Liver (tissue), 9 donors: ENCODE measurements around the gene HERC5. TPM values are rescaled to one million over a fixed set of nuclear protein-coding genes. Genes with fewer than 3 reads are reported as not detected.

ENCODE experiments used
- DNase-seq: peaks from one replicate; pipeline ENCODE4 v3.0.0-alpha.2; 2017; ENCODE audit warnings: low spot score
- H3K27ac ChIP-seq, 2 donors: one replicate each; pipeline ENCODE4 v1.7.0; 2013; ENCODE audit warnings: inconsistent platforms in 2 of 2, low read length in 2 of 2, control low read depth in 1 of 2, low read depth in 1 of 2, mild to moderate bottlenecking in 1 of 2
- H3K27me3 ChIP-seq, 4 donors: one replicate each; pipeline versions ENCODE4 v1.6.1 to v1.7.0; 2013; ENCODE audit warnings: low read length in 3 of 4, inconsistent platforms in 1 of 4, mild to moderate bottlenecking in 1 of 4, moderate library complexity in 1 of 4; ENCODE audit not compliant: control insufficient read depth in 4 of 4, insufficient read depth in 4 of 4
- H3K36me3 ChIP-seq, 4 donors: one replicate each; pipeline versions ENCODE4 v1.6.1 to v1.7.0; 2013; ENCODE audit warnings: low read length in 3 of 4, mild to moderate bottlenecking in 3 of 4, low read depth in 1 of 4, moderate library complexity in 1 of 4; ENCODE audit not compliant: control insufficient read depth in 4 of 4, insufficient read depth in 3 of 4
- H3K4me1 ChIP-seq, 4 donors: one replicate each; pipeline versions ENCODE4 v1.6.1 to v1.7.0; 2013; ENCODE audit warnings: low read length in 3 of 4, mild to moderate bottlenecking in 3 of 4, moderate library complexity in 1 of 4; ENCODE audit not compliant: control insufficient read depth in 4 of 4, insufficient read depth in 4 of 4
- H3K4me3 ChIP-seq, 3 donors: one replicate each; pipeline versions ENCODE4 v1.6.1 to v1.7.0; 2013; ENCODE audit warnings: low read length in 3 of 3, control low read depth in 1 of 3, low read depth in 1 of 3, mild to moderate bottlenecking in 1 of 3
- H3K9ac ChIP-seq, 2 donors: one replicate each; pipeline ENCODE4 v1.7.0; 2013; ENCODE audit warnings: low read length in 2 of 2, mild to moderate bottlenecking in 2 of 2, moderate library complexity in 2 of 2, control low read depth in 1 of 2, low read depth in 1 of 2
- H3K9me3 ChIP-seq, 4 donors: one replicate each; pipeline versions ENCODE4 v1.6.1 to v1.7.0; 2013; ENCODE audit warnings: low read length in 3 of 4; ENCODE audit not compliant: control insufficient read depth in 4 of 4
- ATF3 ChIP-seq: IDR thresholded peaks from 2 replicates; pipeline ENCODE4 v1.6.1; 2016; ENCODE audit warnings: antibody characterized with exemption
- EGR1 ChIP-seq, 2 donors: IDR thresholded peaks; 2 replicates each; pipeline ENCODE4 v1.6.1; 2016 to 2018; ENCODE audit warnings: antibody characterized with exemption in 2 of 2, low read depth in 2 of 2
- FOXA1 ChIP-seq: IDR thresholded peaks from 2 replicates; pipeline ENCODE4 v1.6.1; 2016; ENCODE audit warnings: antibody characterized with exemption
- FOXA2 ChIP-seq: IDR thresholded peaks from 2 replicates; pipeline ENCODE4 v1.6.1; 2016; ENCODE audit warnings: antibody characterized with exemption
- GABPA ChIP-seq, 2 donors: IDR thresholded peaks in 1 of 2; conservative IDR thresholded peaks in 1 of 2; 2 replicates each; pipeline ENCODE4 v1.6.1; 2016; ENCODE audit warnings: antibody characterized with exemption in 2 of 2, mild to moderate bottlenecking in 1 of 2, moderate library complexity in 1 of 2
- HNF4A ChIP-seq, 2 donors: conservative IDR thresholded peaks; 2 replicates each; pipeline ENCODE4 v1.6.1; 2016; ENCODE audit warnings: antibody characterized with exemption in 2 of 2, mild to moderate bottlenecking in 2 of 2
- HNF4G ChIP-seq: IDR thresholded peaks from 2 replicates; pipeline ENCODE4 v1.6.1; 2016; ENCODE audit warnings: antibody characterized with exemption
- JUND ChIP-seq, 2 donors: IDR thresholded peaks; 2 replicates each; pipeline ENCODE4 v1.6.1; 2016; ENCODE audit warnings: antibody characterized with exemption in 2 of 2
- MAX ChIP-seq: IDR thresholded peaks from 2 replicates; pipeline ENCODE4 v1.6.1; 2016; ENCODE audit warnings: antibody characterized with exemption
- NR2F2 ChIP-seq: IDR thresholded peaks from 2 replicates; pipeline ENCODE4 v1.6.1; 2016; ENCODE audit warnings: antibody characterized with exemption
- RAD21 ChIP-seq, 2 donors: IDR thresholded peaks; 2 replicates each; pipeline ENCODE4 v1.6.1; 2016; ENCODE audit warnings: antibody characterized with exemption in 2 of 2, mild to moderate bottlenecking in 2 of 2
- RXRA ChIP-seq, 2 donors: IDR thresholded peaks; 2 replicates each; pipeline ENCODE4 v1.6.1; 2017 to 2018; ENCODE audit warnings: antibody characterized with exemption in 2 of 2, mild to moderate bottlenecking in 1 of 2
- SP1 ChIP-seq: IDR thresholded peaks from 2 replicates; pipeline ENCODE4 v1.6.1; 2018; ENCODE audit warnings: antibody characterized with exemption, mild to moderate bottlenecking
- TAF1 ChIP-seq: conservative IDR thresholded peaks from 2 replicates; pipeline ENCODE4 v1.6.1; 2016; ENCODE audit warnings: antibody characterized with exemption, mild to moderate bottlenecking
- YY1 ChIP-seq: IDR thresholded peaks from 2 replicates; pipeline ENCODE4 v1.6.1; 2016; ENCODE audit warnings: antibody characterized with exemption, mild to moderate bottlenecking
- WGBS: extraction: QIAGEN DNeasy Blood & Tissue Kit; methylation state at CpG from one replicate; pipeline ENCODE4 v1.1.7; 2013; 5-methylcytosine and 5-hydroxymethylcytosine counted together
- polyA plus RNA-seq, 2 donors: library from polyadenylated mRNA; stranded (reverse) in 1 of 2; unstranded in 1 of 2; fragments of 200-250 nt in 1 of 2; fragments of >200 nt in 1 of 2; fragmentation: Nextera tagmentation in 1 of 2; extraction: Ambion mirVana in 1 of 2; gene quantifications; one replicate each; pipeline versions ENCODE4 v1.2.1 to v1.2.3, GENCODE V29; 2013 to 2015
- total RNA-seq, 2 donors: library from RNA; depleted of rRNA; stranded (reverse); fragments of >200 nt; gene quantifications; one replicate each; pipeline ENCODE4 v1.2.3, GENCODE V29; 2014
- TF ChIP-seq, protein P1 (sequence below): IDR thresholded peaks from 2 replicates; pipeline ENCODE4 v1.6.1; 2016; ENCODE audit warnings: antibody characterized with exemption
- TF ChIP-seq, protein P2 (sequence below): fragments of 150-350 bp; IDR thresholded peaks from 2 replicates; pipeline ENCODE4 v1.5.1; 2017; ENCODE audit warnings: improper control_type of control experiment, low read depth, low read length; ENCODE audit not compliant: missing input control
- TF ChIP-seq, protein P3 (sequence below): IDR thresholded peaks from 2 replicates; pipeline ENCODE4 v1.6.1; 2016; ENCODE audit warnings: antibody characterized with exemption, mild to moderate bottlenecking
- donor health status: healthy.
- donor health status: healthy.
- donor health status: healthy.
- donor health status: healthy.
- donor health status: healthy.

The HERC5 gene
- total and polyA plus RNA-seq, 4 donors: 1.5 to 5.0 (median 2.9) TPM

- Histone ChIP-seq H3K4me3 (no peak overlapping the region), H3K9ac (peak overlapping the region in 1 of 2 donors; percentile 53), H3K36me3 (no peaks in the 10 kb centered on the region), H3K4me1 (peaks cover 0 to 12% (median 11%) of the 10 kb centered on the region in 4 donors), H3K27ac (peak overlapping the region in 1 of 2 donors; percentile 33), H3K27me3 (no peaks in the 10 kb centered on the region), H3K9me3 (no peaks in the 10 kb centered on the region)
- 36% methylated on average over 8 of the region's 8 CpGs for WGBS
- DNase-seq: no peak
- peak in 1 of 2 donors; percentile 60 for TF ChIP-seq JUND (IDR thresholded peaks at IDR 0.05)
- TF ChIP-seq RXRA (IDR thresholded peaks at IDR 0.05): peak in 1 of 2 donors; percentile 20
- TF ChIP-seq TAF1: no peak
- TF ChIP-seq GABPA (IDR thresholded peaks at IDR 0.05 in 1 of 2, conservative IDR thresholded peaks at IDR 0.05 in 1 of 2): no peak
- TF ChIP-seq, protein P1, sequence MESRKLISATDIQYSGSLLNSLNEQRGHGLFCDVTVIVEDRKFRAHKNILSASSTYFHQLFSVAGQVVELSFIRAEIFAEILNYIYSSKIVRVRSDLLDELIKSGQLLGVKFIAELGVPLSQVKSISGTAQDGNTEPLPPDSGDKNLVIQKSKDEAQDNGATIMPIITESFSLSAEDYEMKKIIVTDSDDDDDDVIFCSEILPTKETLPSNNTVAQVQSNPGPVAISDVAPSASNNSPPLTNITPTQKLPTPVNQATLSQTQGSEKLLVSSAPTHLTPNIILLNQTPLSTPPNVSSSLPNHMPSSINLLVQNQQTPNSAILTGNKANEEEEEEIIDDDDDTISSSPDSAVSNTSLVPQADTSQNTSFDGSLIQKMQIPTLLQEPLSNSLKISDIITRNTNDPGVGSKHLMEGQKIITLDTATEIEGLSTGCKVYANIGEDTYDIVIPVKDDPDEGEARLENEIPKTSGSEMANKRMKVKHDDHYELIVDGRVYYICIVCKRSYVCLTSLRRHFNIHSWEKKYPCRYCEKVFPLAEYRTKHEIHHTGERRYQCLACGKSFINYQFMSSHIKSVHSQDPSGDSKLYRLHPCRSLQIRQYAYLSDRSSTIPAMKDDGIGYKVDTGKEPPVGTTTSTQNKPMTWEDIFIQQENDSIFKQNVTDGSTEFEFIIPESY: peak; percentile 12
- no peak for TF ChIP-seq MAX
- no peak for TF ChIP-seq EGR1 (IDR thresholded peaks at IDR 0.05; ENCODE audit: low read depth in 2 of 2)
- TF ChIP-seq HNF4G: no peak
- no peak for TF ChIP-seq YY1
- TF ChIP-seq, protein P2, sequence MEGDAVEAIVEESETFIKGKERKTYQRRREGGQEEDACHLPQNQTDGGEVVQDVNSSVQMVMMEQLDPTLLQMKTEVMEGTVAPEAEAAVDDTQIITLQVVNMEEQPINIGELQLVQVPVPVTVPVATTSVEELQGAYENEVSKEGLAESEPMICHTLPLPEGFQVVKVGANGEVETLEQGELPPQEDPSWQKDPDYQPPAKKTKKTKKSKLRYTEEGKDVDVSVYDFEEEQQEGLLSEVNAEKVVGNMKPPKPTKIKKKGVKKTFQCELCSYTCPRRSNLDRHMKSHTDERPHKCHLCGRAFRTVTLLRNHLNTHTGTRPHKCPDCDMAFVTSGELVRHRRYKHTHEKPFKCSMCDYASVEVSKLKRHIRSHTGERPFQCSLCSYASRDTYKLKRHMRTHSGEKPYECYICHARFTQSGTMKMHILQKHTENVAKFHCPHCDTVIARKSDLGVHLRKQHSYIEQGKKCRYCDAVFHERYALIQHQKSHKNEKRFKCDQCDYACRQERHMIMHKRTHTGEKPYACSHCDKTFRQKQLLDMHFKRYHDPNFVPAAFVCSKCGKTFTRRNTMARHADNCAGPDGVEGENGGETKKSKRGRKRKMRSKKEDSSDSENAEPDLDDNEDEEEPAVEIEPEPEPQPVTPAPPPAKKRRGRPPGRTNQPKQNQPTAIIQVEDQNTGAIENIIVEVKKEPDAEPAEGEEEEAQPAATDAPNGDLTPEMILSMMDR: no peak
- peak; percentile 10 for TF ChIP-seq FOXA1
- no peak for TF ChIP-seq NR2F2
- no peak for TF ChIP-seq ATF3
- no peak for TF ChIP-seq RAD21 (IDR thresholded peaks at IDR 0.05)
- TF ChIP-seq, protein P3, sequence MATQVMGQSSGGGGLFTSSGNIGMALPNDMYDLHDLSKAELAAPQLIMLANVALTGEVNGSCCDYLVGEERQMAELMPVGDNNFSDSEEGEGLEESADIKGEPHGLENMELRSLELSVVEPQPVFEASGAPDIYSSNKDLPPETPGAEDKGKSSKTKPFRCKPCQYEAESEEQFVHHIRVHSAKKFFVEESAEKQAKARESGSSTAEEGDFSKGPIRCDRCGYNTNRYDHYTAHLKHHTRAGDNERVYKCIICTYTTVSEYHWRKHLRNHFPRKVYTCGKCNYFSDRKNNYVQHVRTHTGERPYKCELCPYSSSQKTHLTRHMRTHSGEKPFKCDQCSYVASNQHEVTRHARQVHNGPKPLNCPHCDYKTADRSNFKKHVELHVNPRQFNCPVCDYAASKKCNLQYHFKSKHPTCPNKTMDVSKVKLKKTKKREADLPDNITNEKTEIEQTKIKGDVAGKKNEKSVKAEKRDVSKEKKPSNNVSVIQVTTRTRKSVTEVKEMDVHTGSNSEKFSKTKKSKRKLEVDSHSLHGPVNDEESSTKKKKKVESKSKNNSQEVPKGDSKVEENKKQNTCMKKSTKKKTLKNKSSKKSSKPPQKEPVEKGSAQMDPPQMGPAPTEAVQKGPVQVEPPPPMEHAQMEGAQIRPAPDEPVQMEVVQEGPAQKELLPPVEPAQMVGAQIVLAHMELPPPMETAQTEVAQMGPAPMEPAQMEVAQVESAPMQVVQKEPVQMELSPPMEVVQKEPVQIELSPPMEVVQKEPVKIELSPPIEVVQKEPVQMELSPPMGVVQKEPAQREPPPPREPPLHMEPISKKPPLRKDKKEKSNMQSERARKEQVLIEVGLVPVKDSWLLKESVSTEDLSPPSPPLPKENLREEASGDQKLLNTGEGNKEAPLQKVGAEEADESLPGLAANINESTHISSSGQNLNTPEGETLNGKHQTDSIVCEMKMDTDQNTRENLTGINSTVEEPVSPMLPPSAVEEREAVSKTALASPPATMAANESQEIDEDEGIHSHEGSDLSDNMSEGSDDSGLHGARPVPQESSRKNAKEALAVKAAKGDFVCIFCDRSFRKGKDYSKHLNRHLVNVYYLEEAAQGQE: no peak
- peak in 1 of 2 donors; percentile 48 for TF ChIP-seq HNF4A (conservative IDR thresholded peaks at IDR 0.05)
- TF ChIP-seq FOXA2: peak; percentile 36
- peak; percentile 40 for TF ChIP-seq SP1
Measured at GRCh38 chr4:88514557-88515511, 57.9 kb downstream of the HERC5 start.
